Sigmoid colon (tissue), 7 donors: ENCODE measurements around the gene UNCX. TPM values are rescaled to one million over a fixed set of nuclear protein-coding genes. Genes with fewer than 3 reads are reported as not detected.
A peak's percentile ranks its signal among the peaks of the same experiment; 100 is the strongest.

ENCODE experiments used
- DNase-seq: peaks from one replicate; pipeline ENCODE4 v3.0.0-alpha.2; 2019
- H3K27ac ChIP-seq, 4 donors: fragments of 200-600 bp; sonication (generic); one replicate each; pipeline ENCODE4 v1.5.1; 2016 to 2019; ENCODE audit warnings: mild to moderate bottlenecking in 1 of 4
- H3K27me3 ChIP-seq, 3 donors: fragments of 200-600 bp; sonication (generic); one replicate each; pipeline ENCODE4 v1.5.1; 2019; ENCODE audit warnings: mild to moderate bottlenecking in 1 of 3
- H3K36me3 ChIP-seq, 4 donors: fragments of 200-600 bp; sonication (generic); one replicate each; pipeline ENCODE4 v1.5.1; 2016 to 2019
- H3K4me1 ChIP-seq, 4 donors: fragments of 200-600 bp; sonication (generic); one replicate each; pipeline ENCODE4 v1.5.1; 2017 to 2019
- H3K4me3 ChIP-seq, 4 donors: fragments of 200-600 bp; sonication (generic); one replicate each; pipeline ENCODE4 v1.5.1; 2017 to 2019; ENCODE audit warnings: mild to moderate bottlenecking in 2 of 4, moderate library complexity in 1 of 4
- H3K9me3 ChIP-seq, 4 donors: fragments of 200-600 bp in 3 of 4; sonication (generic) in 3 of 4; one replicate each; pipeline versions ENCODE4 v1.5.1 to v1.6.1; 2013 to 2019
- CTCF ChIP-seq, 4 experiments: fragments of 450-650 bp in 3 of 4; fragments of 200-600 bp in 1 of 4; IDR thresholded peaks; one replicate each; pipeline ENCODE4 v1.5.1; 2016 to 2019; ENCODE audit warnings: antibody characterized with exemption in 4 of 4, mild to moderate bottlenecking in 3 of 4, moderate library complexity in 2 of 4
- EP300 ChIP-seq, 4 donors: sonication (generic); formaldehyde crosslinking; IDR thresholded peaks; one replicate each; pipeline ENCODE4 v1.6.1; 2017; ENCODE audit warnings: antibody characterized with exemption in 4 of 4
- POLR2A ChIP-seq, 2 donors: fragments of 450-650 bp; IDR thresholded peaks; one replicate each; pipeline ENCODE4 v1.6.1; 2016; ENCODE audit warnings: antibody characterized with exemption in 2 of 2, mild to moderate bottlenecking in 2 of 2, moderate library complexity in 2 of 2
- POLR2AphosphoS5 ChIP-seq, 4 donors: sonication (generic); formaldehyde crosslinking; IDR thresholded peaks; one replicate each; pipeline ENCODE4 v1.6.1; 2017; ENCODE audit warnings: antibody characterized with exemption in 4 of 4
- WGBS, 2 donors: extraction: QIAGEN DNeasy Blood & Tissue Kit; methylation state at CpG; one replicate each; pipeline ENCODE4 v1.1.7; 2013; 5-methylcytosine and 5-hydroxymethylcytosine counted together
- intact Hi-C: fragments of 100-400 bp; cut with DNase I; formaldehyde crosslinking; loops from one replicate; pipeline ENCODE4 v1.15.1; 2023
- polyA plus RNA-seq, 3 donors: library from polyadenylated mRNA; stranded (reverse); fragments of 200-250 nt; gene quantifications; one replicate each; pipeline ENCODE4 v1.2.3, GENCODE V29; 2013
- total RNA-seq, 4 donors: library from RNA; depleted of rRNA; stranded (reverse); fragments of >200 nt; gene quantifications; one replicate each; pipeline ENCODE4 v1.1.0, GENCODE V29; 2016
- donor health status: healthy with polysubstance abuse.
- donor health status: Bipolar disorder and iron deficiency.
- donor health status: healthy.

UNCX gene
- total and polyA plus RNA-seq, 7 donors: not detected

- intact Hi-C loops: no loop called here
- DNase-seq: no peak
- 34 to 42% methylated on average over 23 of the region's 23 CpGs for WGBS, 2 donors
- no peaks in the 10 kb centered on the region for H3K9me3 ChIP-seq
- H3K36me3 ChIP-seq: no peaks in the 10 kb centered on the region
- H3K27me3 ChIP-seq: peaks cover 56 to 89% (median 82%) of the 10 kb centered on the region in 3 donors
- TF ChIP-seq CTCF (IDR thresholded peaks at IDR 0.05) (no peak), POLR2AphosphoS5 (IDR thresholded peaks at IDR 0.05) (no peak), EP300 (IDR thresholded peaks at IDR 0.05) (no peak), POLR2A (IDR thresholded peaks at IDR 0.05) (no peak)
- peaks cover 0 to 19% (median 12%) of the 10 kb centered on the region in 4 donors for H3K4me1 ChIP-seq
- H3K4me3 ChIP-seq: no peak overlapping the region
- no peak overlapping the region for H3K27ac ChIP-seq
Observed at GRCh38 chr7:1223196-1223981, 9.3 kb upstream of the UNCX start.

GRCh38 chr7:1224086-1224716 is 8.5 kb upstream of the UNCX start:
- intact Hi-C loops: loop anchor here (2.0 kb wide), 1 partner anchor 209 kb away; no protein-coding TSS in a partner anchor
- Histone ChIP-seq H3K4me3 (peak overlapping the region in 1 of 4 donors; percentile 0), H3K36me3 (no peaks in the 10 kb centered on the region), H3K27me3 (peaks cover 64 to 92% (median 82%) of the 10 kb centered on the region in 3 donors), H3K4me1 (peaks cover 0 to 19% (median 12%) of the 10 kb centered on the region in 4 donors), H3K27ac (no peak overlapping the region), H3K9me3 (no peaks in the 10 kb centered on the region)
- no peak for DNase-seq
- TF ChIP-seq EP300 (IDR thresholded peaks at IDR 0.05) (no peak), CTCF (IDR thresholded peaks at IDR 0.05) (no peak), POLR2AphosphoS5 (IDR thresholded peaks at IDR 0.05) (no peak), POLR2A (IDR thresholded peaks at IDR 0.05) (no peak)
- WGBS, 2 donors: 5 to 10% methylated on average over 66 of the region's 66 CpGs

GRCh38 chr7:1225030-1225429 is 7.6 kb upstream of the UNCX start:
- Histone ChIP-seq H3K36me3 (no peaks in the 10 kb centered on the region), H3K4me1 (peaks cover 0 to 22% (median 18%) of the 10 kb centered on the region in 4 donors), H3K4me3 (no peak overlapping the region), H3K27me3 (peaks cover 72 to 95% (median 90%) of the 10 kb centered on the region in 3 donors), H3K9me3 (no peaks in the 10 kb centered on the region), H3K27ac (no peak overlapping the region)
- no peak for DNase-seq
- 2 to 3% methylated on average over 11 of the region's 11 CpGs for WGBS, 2 donors
- intact Hi-C loops: loop anchor here (1.0 to 5.0 kb wide), 3 partner anchors 187 to 249 kb away; no protein-coding TSS in a partner anchor
- TF ChIP-seq POLR2A (IDR thresholded peaks at IDR 0.05) (no peak), POLR2AphosphoS5 (IDR thresholded peaks at IDR 0.05) (no peak), EP300 (IDR thresholded peaks at IDR 0.05) (no peak), CTCF (IDR thresholded peaks at IDR 0.05) (no peak)

- Histone ChIP-seq H3K27me3 (peaks cover 77 to 97% (median 95%) of the 10 kb centered on the region in 3 donors), H3K4me3 (no peak overlapping the region), H3K36me3 (no peaks in the 10 kb centered on the region), H3K27ac (no peak overlapping the region), H3K9me3 (no peaks in the 10 kb centered on the region), H3K4me1 (peaks cover 0 to 28% (median 23%) of the 10 kb centered on the region in 4 donors)
- DNase-seq: no peak
- WGBS, 2 donors: 8 to 11% methylated on average over 52 of the region's 52 CpGs
- TF ChIP-seq CTCF (IDR thresholded peaks at IDR 0.05): peak; percentile 36 to 84 (median 50)
- no peak for TF ChIP-seq POLR2A (IDR thresholded peaks at IDR 0.05)
- intact Hi-C loops: loop anchor here (1.0 to 5.0 kb wide), 3 partner anchors 187 to 249 kb away; no protein-coding TSS in a partner anchor
Observed at GRCh38 chr7:1225441-1226185, 7.1 kb upstream of the UNCX start.
